Rectal smooth muscle tissue (tissue), 1 donor: ENCODE measurements around the gene PSD4.

Experiments used
- H3K27ac ChIP-seq: one replicate; pipeline ENCODE4 v1.7.0; 2013; ENCODE audit warnings: low read depth, low read length, inconsistent platforms
- H3K27me3 ChIP-seq: one replicate; pipeline ENCODE4 v1.7.0; 2013; ENCODE audit warnings: low read length; ENCODE audit not compliant: control insufficient read depth, insufficient read depth
- H3K36me3 ChIP-seq: one replicate; pipeline ENCODE4 v1.7.0; 2013; ENCODE audit warnings: low read length; ENCODE audit not compliant: control insufficient read depth, insufficient read depth
- H3K4me1 ChIP-seq: one replicate; pipeline ENCODE4 v1.7.0; 2013; ENCODE audit warnings: low read length; ENCODE audit not compliant: control insufficient read depth, insufficient read depth
- H3K4me3 ChIP-seq: one replicate; pipeline ENCODE4 v1.7.0; 2013; ENCODE audit warnings: low read length
- H3K9ac ChIP-seq: one replicate; pipeline ENCODE4 v1.7.0; 2013; ENCODE audit warnings: low read length

The PSD4 gene

DNA sequence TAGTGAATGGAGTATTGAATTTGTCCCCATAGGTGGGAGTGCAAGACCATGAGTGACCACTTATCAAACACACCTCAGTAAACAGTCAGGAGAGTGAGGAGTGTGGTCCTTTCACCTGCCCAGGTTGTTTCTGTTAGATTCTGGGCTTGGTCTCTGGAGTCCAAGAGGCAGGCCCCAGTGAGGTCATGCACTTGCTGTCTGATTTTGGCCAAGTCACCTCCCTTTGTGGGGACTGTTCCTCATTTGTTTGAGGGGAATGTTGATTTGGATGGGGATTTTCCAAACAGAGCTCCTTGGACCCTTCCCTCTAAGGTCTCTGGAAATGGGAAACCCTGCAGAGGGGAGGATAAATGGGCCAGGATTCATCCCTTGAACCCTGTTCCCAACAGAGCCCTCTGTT lies 39.1 kb upstream of the PSD4 start:
- H3K9ac ChIP-seq: no peak overlapping the region
- no peaks in the 10 kb centered on the region for H3K4me1 ChIP-seq

GRCh38 chr2:113135317-113135716 lies 38.5 kb upstream of the PSD4 start:
- H3K36me3 ChIP-seq: no peaks in the 10 kb centered on the region
- no peak overlapping the region for H3K9ac ChIP-seq
- H3K27ac ChIP-seq: no peak overlapping the region
- H3K4me3 ChIP-seq: no peak overlapping the region
- H3K4me1 ChIP-seq: no peaks in the 10 kb centered on the region
- H3K27me3 ChIP-seq: no peaks in the 10 kb centered on the region

More for the DNA sequence above, 39.1 kb upstream of the PSD4 start:
- H3K27ac ChIP-seq: no peak overlapping the region
- H3K4me3 ChIP-seq: no peak overlapping the region
- H3K27me3 ChIP-seq: no peaks in the 10 kb centered on the region
- H3K36me3 ChIP-seq: no peaks in the 10 kb centered on the region

GRCh38 chr2:113136828-113137775 lies 36.7 kb upstream of the PSD4 start:
- no peaks in the 10 kb centered on the region for H3K27me3 ChIP-seq
- no peak overlapping the region for H3K27ac ChIP-seq
- no peak overlapping the region for H3K9ac ChIP-seq
- no peaks in the 10 kb centered on the region for H3K36me3 ChIP-seq
- no peaks in the 10 kb centered on the region for H3K4me1 ChIP-seq
- H3K4me3 ChIP-seq: no peak overlapping the region

GRCh38 chr2:113137827-113138226 lies 35.9 kb upstream of the PSD4 start:
- H3K9ac ChIP-seq: no peak overlapping the region
- no peaks in the 10 kb centered on the region for H3K27me3 ChIP-seq
- H3K4me1 ChIP-seq: no peaks in the 10 kb centered on the region
- no peak overlapping the region for H3K27ac ChIP-seq
- H3K36me3 ChIP-seq: no peaks in the 10 kb centered on the region
- H3K4me3 ChIP-seq: no peak overlapping the region

DNA sequence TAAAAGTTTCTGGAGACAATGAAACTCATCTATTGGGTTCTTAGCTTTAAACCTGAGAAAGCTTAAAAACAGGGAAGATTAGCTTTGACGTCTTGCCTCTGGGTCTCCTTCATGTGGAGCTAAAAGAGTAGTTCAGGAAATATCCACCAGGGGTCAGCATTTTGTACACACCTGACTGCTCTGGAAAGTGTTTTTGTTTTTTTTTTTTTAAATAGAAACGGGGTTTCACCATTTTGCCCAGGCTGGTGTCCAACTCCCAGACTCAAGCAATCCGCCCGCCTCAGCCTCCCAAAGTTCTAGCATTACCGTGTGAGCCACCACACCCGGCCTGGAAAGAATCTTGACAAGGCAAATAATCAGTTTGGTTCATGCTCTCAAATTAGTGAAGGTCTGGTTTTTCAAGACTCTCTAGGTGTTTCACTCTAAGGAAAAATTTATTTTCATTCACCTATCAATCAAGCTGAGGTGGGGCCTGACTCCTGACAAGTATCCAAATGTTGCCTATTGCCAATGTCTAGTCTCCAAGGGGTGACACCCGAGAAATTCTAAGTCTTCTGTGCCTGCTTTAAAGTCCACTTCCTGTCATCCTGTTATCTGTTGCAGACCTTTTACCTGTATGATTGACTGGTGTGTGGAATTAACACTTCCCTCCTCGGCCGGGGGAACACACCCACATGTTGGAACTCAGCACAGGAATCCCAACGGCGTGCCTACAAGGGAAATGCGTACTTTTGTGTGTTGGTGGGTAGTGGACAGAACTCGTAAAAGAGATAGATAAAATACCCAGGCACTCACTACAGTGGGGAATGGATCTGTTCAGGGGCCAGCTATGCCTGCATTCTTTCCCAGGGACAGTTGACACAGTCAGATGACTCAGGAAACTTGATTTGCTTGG lies 35.1 kb upstream of the PSD4 start:
- Histone ChIP-seq H3K27ac (no peak overlapping the region), H3K36me3 (no peaks in the 10 kb centered on the region), H3K27me3 (no peaks in the 10 kb centered on the region), H3K4me3 (no peak overlapping the region), H3K4me1 (no peaks in the 10 kb centered on the region), H3K9ac (no peak overlapping the region)

DNA sequence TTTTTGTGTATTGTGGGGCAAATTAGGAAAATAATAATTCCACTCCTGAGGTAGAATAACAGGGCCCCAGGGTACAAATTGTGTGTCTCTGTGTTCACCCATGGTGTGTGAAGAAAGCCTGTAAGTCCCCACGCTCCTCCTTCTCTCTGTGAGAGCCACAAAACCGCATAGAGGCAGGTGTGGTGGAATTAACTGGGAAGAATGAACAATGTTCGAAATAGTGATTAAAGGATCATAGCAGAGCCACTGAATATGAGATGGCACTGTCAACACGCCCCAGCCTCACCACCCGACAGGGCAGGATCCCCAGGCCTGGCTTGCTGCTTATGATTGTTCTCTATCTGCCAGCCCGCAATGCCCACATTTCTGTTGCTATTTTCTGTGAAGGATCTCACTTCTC lies 32.3 kb upstream of the PSD4 start:
- Histone ChIP-seq H3K36me3 (no peaks in the 10 kb centered on the region), H3K9ac (no peak overlapping the region), H3K27me3 (no peaks in the 10 kb centered on the region), H3K4me1 (no peaks in the 10 kb centered on the region), H3K4me3 (no peak overlapping the region), H3K27ac (no peak overlapping the region)

DNA sequence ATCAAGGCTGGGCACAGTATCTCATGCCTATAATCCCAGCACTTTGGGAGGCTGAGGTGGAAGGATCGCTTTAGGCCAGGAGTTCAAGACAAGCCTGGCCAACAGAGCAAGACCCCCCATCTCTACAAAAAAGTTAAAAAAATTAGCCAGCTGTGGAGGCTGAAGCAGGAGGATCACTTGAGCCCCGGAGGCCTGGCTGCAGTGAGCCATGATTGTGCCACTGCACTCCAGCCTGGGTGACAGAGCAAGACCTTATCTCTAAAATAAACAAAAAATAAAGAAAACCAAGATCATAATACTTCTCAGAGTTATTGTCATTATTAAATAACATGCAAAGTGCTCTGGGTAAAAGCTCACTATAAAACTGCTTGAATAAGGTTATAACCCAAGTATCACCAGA lies 31.5 kb upstream of the PSD4 start:
- H3K27ac ChIP-seq: no peak overlapping the region
- H3K4me3 ChIP-seq: no peak overlapping the region
- H3K27me3 ChIP-seq: no peaks in the 10 kb centered on the region
- H3K9ac ChIP-seq: no peak overlapping the region
- no peaks in the 10 kb centered on the region for H3K4me1 ChIP-seq
- H3K36me3 ChIP-seq: no peaks in the 10 kb centered on the region

GRCh38 chr2:113144259-113144658 lies 29.5 kb upstream of the PSD4 start:
- Histone ChIP-seq H3K4me1 (no peaks in the 10 kb centered on the region), H3K27me3 (no peaks in the 10 kb centered on the region), H3K36me3 (no peaks in the 10 kb centered on the region), H3K27ac (no peak overlapping the region), H3K9ac (no peak overlapping the region), H3K4me3 (no peak overlapping the region)

- no peak overlapping the region for H3K9ac ChIP-seq
- H3K4me1 ChIP-seq: no peaks in the 10 kb centered on the region
- no peaks in the 10 kb centered on the region for H3K27me3 ChIP-seq
- H3K36me3 ChIP-seq: no peaks in the 10 kb centered on the region
- no peak overlapping the region for H3K27ac ChIP-seq
- no peak overlapping the region for H3K4me3 ChIP-seq
Observed at GRCh38 chr2:113148606-113149552, 24.9 kb upstream of the PSD4 start.

DNA sequence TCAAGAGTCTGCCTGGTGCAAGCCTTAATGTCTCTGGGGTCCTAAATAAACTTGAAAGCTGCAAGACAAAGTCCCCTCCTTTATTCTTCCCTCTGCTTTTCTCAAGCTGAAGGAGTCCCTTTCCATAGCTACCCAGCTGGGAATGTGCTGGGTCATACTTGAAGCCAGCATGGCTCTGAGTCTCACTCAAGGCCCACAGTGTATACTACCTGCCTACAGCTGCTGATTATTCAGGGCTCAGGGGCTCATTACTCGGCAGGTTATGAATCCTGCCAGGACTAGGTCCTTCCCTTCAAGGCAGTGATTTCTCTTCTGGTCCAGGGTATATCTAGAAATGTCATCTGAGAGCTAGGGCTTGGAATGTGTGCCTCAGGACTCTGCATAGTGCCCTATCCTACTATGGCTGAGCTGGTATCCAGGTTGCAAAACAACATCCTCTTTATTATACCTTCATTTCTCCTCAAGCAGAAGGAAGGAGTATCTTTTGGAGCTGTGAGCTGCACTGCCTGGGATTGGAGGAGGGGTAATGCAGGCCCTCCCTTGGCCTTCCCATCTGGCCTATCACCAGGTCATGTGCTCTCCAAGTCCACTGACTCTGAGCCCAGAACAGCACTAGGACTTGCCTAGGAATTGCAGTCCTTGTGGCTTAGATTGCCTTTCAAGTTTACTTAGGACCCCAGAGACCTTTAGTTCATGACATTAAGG lies 24.1 kb upstream of the PSD4 start:
- H3K9ac ChIP-seq: no peak overlapping the region
- H3K4me3 ChIP-seq: no peak overlapping the region
- H3K4me1 ChIP-seq: no peaks in the 10 kb centered on the region
- H3K36me3 ChIP-seq: no peaks in the 10 kb centered on the region
- no peak overlapping the region for H3K27ac ChIP-seq
- H3K27me3 ChIP-seq: no peaks in the 10 kb centered on the region

DNA sequence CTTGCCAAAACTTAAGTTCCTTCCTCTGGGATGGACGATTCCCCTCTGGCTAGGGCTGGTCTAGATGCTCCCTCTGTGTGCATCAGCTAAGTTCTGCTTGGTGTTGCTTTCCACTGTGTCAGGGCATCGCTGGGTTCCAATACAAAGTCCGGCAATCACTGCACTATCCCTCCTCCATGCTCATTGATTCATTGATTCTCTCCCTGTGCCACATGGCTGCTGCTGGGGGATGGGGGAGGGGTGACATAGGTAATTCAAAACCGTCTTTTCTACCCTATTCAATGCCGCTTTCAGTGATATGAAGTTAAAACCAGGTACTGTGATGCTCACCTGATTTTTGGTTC lies 23.5 kb upstream of the PSD4 start:
- H3K4me3 ChIP-seq: no peak overlapping the region
- no peaks in the 10 kb centered on the region for H3K4me1 ChIP-seq
- H3K27ac ChIP-seq: no peak overlapping the region
- H3K36me3 ChIP-seq: no peaks in the 10 kb centered on the region
- no peak overlapping the region for H3K9ac ChIP-seq
- H3K27me3 ChIP-seq: no peaks in the 10 kb centered on the region
